Cardiac fibroblast (primary cell): ENCODE results near the gene YBX2.
"Not testable (repeated sequence)": the region's sequence is repeated elsewhere in the genome, so short reads cannot be mapped to it uniquely, and the experiment has no call there.

Experiments
- DNase-seq, 2 donors: peaks; one replicate each; pipeline versions ENCODE4 v3.0.0 to v3.0.0-alpha.2; 2010; ENCODE audit warnings: low read depth in 2 of 2
- H3K4me3 ChIP-seq, 2 donors: replicated peaks in 1 of 2; 1 replicate in 1 of 2; 2 replicates in 1 of 2; pipeline ENCODE4 v1.5.1; 2011; ENCODE audit warnings: low read depth in 2 of 2, low read length in 2 of 2, mild to moderate bottlenecking in 2 of 2, moderate library complexity in 1 of 2
- CTCF ChIP-seq: IDR thresholded peaks from one replicate; pipeline ENCODE4 v1.5.1; 2011; ENCODE audit warnings: low read depth, mild to moderate bottlenecking, low read length, inconsistent platforms

Gene YBX2

GRCh38 chr17:7294614-7295153, at the start of gene YBX2:
Gene YBX2 (minus strand): TSS chr17:7294639. CDS start chr17:7294500, 139 bp downstream.
- DNase-seq = no peak
- H3K4me3 ChIP-seq = no peak within 1 kb of the TSS
- TF ChIP-seq CTCF = no peak

- no peak for TF ChIP-seq CTCF
- no peak overlapping the region for H3K4me3 ChIP-seq
- DNase-seq = no peak
These were observed 48.8 kb upstream of the YBX2 start for GRCh38 chr17:7343250-7343649.

- DNase-seq = no peak
- no peak overlapping the region for H3K4me3 ChIP-seq
- TF ChIP-seq CTCF = no peak
These were observed 47.4 kb upstream of the YBX2 start for GRCh38 chr17:7341842-7342241.

- peak in 1 of 2 donors; percentile 31 for DNase-seq
- TF ChIP-seq CTCF = no peak
- no peak overlapping the region for H3K4me3 ChIP-seq
These were observed 45.7 kb upstream of the YBX2 start for GRCh38 chr17:7340179-7340578.

- DNase-seq, H3K4me3 ChIP-seq: not testable (repeated sequence)
These were observed 43.2 kb upstream of the YBX2 start for GRCh38 chr17:7337600-7337999.

GRCh38 chr17:7336240-7337175, 42.1 kb upstream of the YBX2 start, which contains the start of gene ACAP1:
Gene ACAP1 (plus strand): TSS chr17:7336529. CDS start chr17:7336735, 206 bp downstream.
- no peak within 1 kb of the TSS for H3K4me3 ChIP-seq
- DNase-seq = no peak
- no peak for TF ChIP-seq CTCF

GRCh38 chr17:7335765-7336164, 41.3 kb upstream of the YBX2 start:
- not testable (repeated sequence) for DNase-seq, H3K4me3 ChIP-seq
